ENCODE data around the gene ACTR10. TPM values are rescaled to one million over a fixed set of nuclear protein-coding genes. Genes with fewer than 3 reads are reported as not detected.

Gene ACTR10
- total RNA-seq, 4 donors from 2014 or later, result 47.2 to 72.0 (median 59.0) TPM

- TF ChIP-seq POLR2A (IDR thresholded peaks at IDR 0.05) (no peak), CTCF (IDR thresholded peaks at IDR 0.05) (no peak)
- no peak overlapping the region for H3K4me3 ChIP-seq (ENCODE audit: low read depth, poor library complexity, severe bottlenecking)
- intact Hi-C loops (cut with DNase I; ENCODE audit: low total_unique reads), result no loop called here
- DNase-seq (ENCODE audit: low spot score in 2 of 2), result no peak
Observed at GRCh38 chr14:58274881-58275280, 74.9 kb downstream of the ACTR10 start.

- intact Hi-C loops (cut with DNase I; ENCODE audit: low total_unique reads), result no loop called here
- WGBS, 2 donors, result 67 to 76% methylated on average over 2 of the region's 2 CpGs
- no peak for DNase-seq (ENCODE audit: low spot score in 2 of 2)
- TF ChIP-seq POLR2A (IDR thresholded peaks at IDR 0.05) (no peak), CTCF (IDR thresholded peaks at IDR 0.05) (no peak)
- no peak overlapping the region for H3K4me3 ChIP-seq (ENCODE audit: low read depth, poor library complexity, severe bottlenecking)
Observed at GRCh38 chr14:58275527-58276190, 75.7 kb downstream of the ACTR10 start.

- WGBS, 2 donors, result 85 to 95% methylated on average over 1 of the region's 1 CpG
Observed at GRCh38 chr14:58276208-58276607, 76.3 kb downstream of the ACTR10 start.

GRCh38 chr14:58278177-58278576, 78.2 kb downstream of the ACTR10 start:
- DNase-seq (ENCODE audit: low spot score in 2 of 2), result no peak
- WGBS, 2 donors, result 94 to 96% methylated on average over 8 of the region's 8 CpGs
- no peak overlapping the region for H3K4me3 ChIP-seq (ENCODE audit: low read depth, poor library complexity, severe bottlenecking)
- intact Hi-C loops (cut with DNase I; ENCODE audit: low total_unique reads), result no loop called here
- TF ChIP-seq POLR2A (IDR thresholded peaks at IDR 0.05) (no peak), CTCF (IDR thresholded peaks at IDR 0.05) (no peak)

More at GRCh38 chr14:58276208-58276607, 76.3 kb downstream of the ACTR10 start:
- DNase-seq (ENCODE audit: low spot score in 2 of 2), result no peak
- intact Hi-C loops (cut with DNase I; ENCODE audit: low total_unique reads), result no loop called here
- TF ChIP-seq CTCF (IDR thresholded peaks at IDR 0.05), result no peak
- TF ChIP-seq POLR2A (IDR thresholded peaks at IDR 0.05), result no peak
- H3K4me3 ChIP-seq (ENCODE audit: low read depth, poor library complexity, severe bottlenecking), result no peak overlapping the region

GRCh38 chr14:58280954-58281787, 81.2 kb downstream of the ACTR10 start:
- no peak for TF ChIP-seq POLR2A (IDR thresholded peaks at IDR 0.05)
- no peak for TF ChIP-seq CTCF (IDR thresholded peaks at IDR 0.05)
- H3K4me3 ChIP-seq (ENCODE audit: low read depth, poor library complexity, severe bottlenecking), result no peak overlapping the region
- WGBS, 2 donors, result 3 to 10% methylated on average over 4 of the region's 4 CpGs
- intact Hi-C loops (cut with DNase I; ENCODE audit: low total_unique reads), result no loop called here
- DNase-seq (ENCODE audit: low spot score in 2 of 2), result peak in 1 of 2 donors; percentile 60
